HG03097 (cell line): ENCODE results near the gene TCHHL1.

ENCODE experiments used
- ATAC-seq: cut with Tn5 transposase; IDR thresholded peaks from one replicate; pipeline ENCODE4 v1.9.1; 2021; ENCODE audit not compliant: unreplicated experiment, low FRiP score

Gene TCHHL1

GRCh38 chr1:152039886-152040285 is 49.0 kb downstream of the TCHHL1 start:
- ATAC-seq, result no peak

GRCh38 chr1:152039461-152039860 is 49.4 kb downstream of the TCHHL1 start:
- no peak for ATAC-seq

GRCh38 chr1:152038871-152039270 is 50.0 kb downstream of the TCHHL1 start:
- ATAC-seq, result no peak

GRCh38 chr1:152036267-152037216 is 52.3 kb downstream of the TCHHL1 start, which contains the start of gene S100A11:
TSS of gene S100A11 (minus strand) at chr1:152037004. CDS start at chr1:152036915, 89 bp downstream.
- ATAC-seq, result no peak

- ATAC-seq, result no peak
These were observed 53.2 kb downstream of the TCHHL1 start for GRCh38 chr1:152035539-152036266.

- ATAC-seq, result no peak
These were observed 54.0 kb downstream of the TCHHL1 start for GRCh38 chr1:152034654-152035538.

GRCh38 chr1:152034324-152034653 is 54.6 kb downstream of the TCHHL1 start:
- no peak for ATAC-seq
